Mesothelial cell of epicardium (in vitro differentiated cells): ENCODE results near the gene HOXC6. TPM values are rescaled to one million over a fixed set of nuclear protein-coding genes. Genes with fewer than 3 reads are reported as not detected.

Source experiments
- DNase-seq, 2 experiments: peaks; one replicate each; pipeline ENCODE4 v3.0.0; 2021; ENCODE audit warnings: low spot score in 2 of 2; ENCODE audit not compliant: unreplicated experiment in 2 of 2
- H3K27ac Mint-ChIP-seq: 2 replicates; pipeline ENCODE4 v1.8.0; 2021; ENCODE audit warnings: mixed read lengths
- H3K27me3 Mint-ChIP-seq: 2 replicates; pipeline ENCODE4 v1.8.0; 2021; ENCODE audit warnings: low read depth, mixed read lengths
- H3K36me3 Mint-ChIP-seq: 2 replicates; pipeline ENCODE4 v1.8.0; 2021; ENCODE audit warnings: mixed read lengths
- H3K4me1 Mint-ChIP-seq: 2 replicates; pipeline ENCODE4 v1.8.0; 2021; ENCODE audit warnings: mixed read lengths
- H3K4me3 Mint-ChIP-seq: 2 replicates; pipeline ENCODE4 v1.8.0; 2021; ENCODE audit warnings: mild to moderate bottlenecking, moderate library complexity, mixed read lengths
- H3K9me3 Mint-ChIP-seq: 2 replicates; pipeline ENCODE4 v1.8.0; 2021; ENCODE audit warnings: mixed read lengths
- CTCF ChIP-seq: fragments of 200-600 bp; sonication (generic); IDR thresholded peaks from one replicate; pipeline ENCODE4 v1.5.0; 2021; ENCODE audit warnings: antibody characterized with exemption; ENCODE audit not compliant: unreplicated experiment
- total RNA-seq: library from RNA; stranded (reverse); gene quantifications from 3 replicates; pipeline ENCODE4 v1.2.1, GENCODE V29; 2021

The HOXC6 gene
- total RNA-seq, 1 donor from 2014 or later: 15.5 TPM

- no peak for DNase-seq
- Mint-ChIP-seq H3K27ac (peak overlapping the region; percentile 96), H3K4me1 (peaks cover 96% of the 10 kb centered on the region), H3K9me3 (no peaks in the 10 kb centered on the region), H3K27me3 (peaks cover 50% of the 10 kb centered on the region), H3K4me3 (peak overlapping the region; percentile 29), H3K36me3 (no peaks in the 10 kb centered on the region)
- TF ChIP-seq CTCF: no peak
Measured at GRCh38 chr12:54049108-54049507, 20.9 kb downstream of the HOXC6 start.

GRCh38 chr12:54050482-54050810 is 22.2 kb downstream of the HOXC6 start:
- H3K4me1 Mint-ChIP-seq: peaks cover 93% of the 10 kb centered on the region
- no peak for DNase-seq

GRCh38 chr12:54051026-54051842 is 23.0 kb downstream of the HOXC6 start:
- peaks cover 6% of the 10 kb centered on the region for H3K36me3 Mint-ChIP-seq

More at GRCh38 chr12:54050482-54050810, 22.2 kb downstream of the HOXC6 start:
- H3K9me3 Mint-ChIP-seq: no peaks in the 10 kb centered on the region
- H3K27ac Mint-ChIP-seq: peak overlapping the region; percentile 96
- peaks cover 49% of the 10 kb centered on the region for H3K27me3 Mint-ChIP-seq
- peaks cover 2% of the 10 kb centered on the region for H3K36me3 Mint-ChIP-seq
- peak overlapping the region; percentile 45 for H3K4me3 Mint-ChIP-seq
- TF ChIP-seq CTCF: no peak

DNA sequence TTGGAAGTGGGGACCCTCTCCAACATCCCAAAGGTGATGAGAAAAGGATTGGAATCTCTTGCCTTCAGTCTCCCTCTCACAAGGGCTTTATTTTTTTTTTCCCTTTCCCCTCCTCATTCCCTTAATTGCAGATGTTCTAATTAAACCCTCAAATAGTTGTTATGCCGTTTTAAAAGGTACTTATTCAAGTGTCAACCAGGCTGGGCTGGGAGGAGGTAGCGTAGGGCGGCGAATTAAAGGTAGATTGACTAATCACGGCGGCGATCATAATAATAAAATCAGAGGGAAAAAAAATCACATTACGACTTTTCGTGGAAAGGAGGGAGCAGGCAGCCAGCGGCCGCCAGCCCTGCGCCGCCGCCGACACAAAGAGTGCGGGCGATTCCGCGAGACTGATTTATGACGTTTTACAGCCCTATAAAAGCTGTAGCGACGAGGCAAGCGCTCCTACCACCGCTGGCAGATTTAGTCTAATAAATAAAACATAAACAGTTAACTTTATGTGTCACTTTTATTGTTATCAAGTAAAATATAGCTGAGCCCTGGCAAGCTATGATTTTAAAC is 23.7 kb downstream of the HOXC6 start:
- no peak for TF ChIP-seq CTCF
- peak in 1 of 2 experiments; percentile 65 for DNase-seq

More at GRCh38 chr12:54051026-54051842, 23.0 kb downstream of the HOXC6 start:
- DNase-seq: peak in 1 of 2 experiments; percentile 49
- Mint-ChIP-seq H3K9me3 (no peaks in the 10 kb centered on the region), H3K4me3 (peak overlapping the region; percentile 15), H3K4me1 (peaks cover 94% of the 10 kb centered on the region), H3K27ac (peak overlapping the region; percentile 91), H3K27me3 (peaks cover 51% of the 10 kb centered on the region)
- TF ChIP-seq CTCF: no peak

GRCh38 chr12:54052438-54053002 is 24.3 kb downstream of the HOXC6 start:
- Mint-ChIP-seq H3K36me3 (peaks cover 8% of the 10 kb centered on the region), H3K9me3 (no peaks in the 10 kb centered on the region), H3K27ac (peak overlapping the region; percentile 91), H3K4me3 (peak overlapping the region; percentile 70), H3K27me3 (peaks cover 55% of the 10 kb centered on the region), H3K4me1 (peaks cover 94% of the 10 kb centered on the region)
- DNase-seq: peak in 1 of 2 experiments; percentile 50
- TF ChIP-seq CTCF: no peak

More for the DNA sequence above, 23.7 kb downstream of the HOXC6 start:
- no peaks in the 10 kb centered on the region for H3K9me3 Mint-ChIP-seq
- peak overlapping the region; percentile 70 for H3K4me3 Mint-ChIP-seq
- H3K4me1 Mint-ChIP-seq: peaks cover 93% of the 10 kb centered on the region
- peaks cover 8% of the 10 kb centered on the region for H3K36me3 Mint-ChIP-seq
- H3K27ac Mint-ChIP-seq: peak overlapping the region; percentile 91
- H3K27me3 Mint-ChIP-seq: peaks cover 53% of the 10 kb centered on the region
